ENCODE measurements around the gene AKR1C1. TPM values are rescaled to one million over a fixed set of nuclear protein-coding genes. Genes with fewer than 3 reads are reported as not detected.

Gene AKR1C1
- total RNA-seq, 1 donor from 2014 or later = 14.2 TPM

Other genes starting within 250 kb of the AKR1C1 start
- gene AKR1E2, start 137.2 kb upstream of the AKR1C1 start, total RNA-seq = 7.6 TPM
- gene AKR1C2, start 40.4 kb downstream of the AKR1C1 start, total RNA-seq = 8.5 TPM
- gene AKR1C3, start 131.0 kb downstream of the AKR1C1 start, total RNA-seq = 15.2 TPM
- 0.86 TPM for gene AKR1C8, start 221.7 kb downstream of the AKR1C1 start, total RNA-seq
- not detected for gene AKR1C4, start 233.4 kb downstream of the AKR1C1 start, total RNA-seq